HepG2 (cell line): ENCODE data around the gene STXBP4. TPM values are rescaled to one million over a fixed set of nuclear protein-coding genes. Genes with fewer than 3 reads are reported as not detected.

ENCODE experiments used
- ARID2 ChIP-seq: sonication (generic); formaldehyde crosslinking; IDR thresholded peaks from 2 replicates; pipeline ENCODE4 v1.8.1; 2022; ENCODE audit warnings: mild to moderate bottlenecking, missing genetic modification reagents, borderline replicate concordance
- BRCA1 ChIP-seq: sonication (generic); formaldehyde crosslinking; IDR thresholded peaks from 2 replicates; pipeline ENCODE4 v1.4.0; 2020; ENCODE audit warnings: missing genetic modification reagents
- CREB3 ChIP-seq: sonication (generic); formaldehyde crosslinking; IDR thresholded peaks from 2 replicates; pipeline ENCODE4 v1.5.0; 2020; ENCODE audit warnings: missing genetic modification reagents
- FOXA3 ChIP-seq: IDR thresholded peaks from 2 replicates; pipeline ENCODE4 v1.6.1; 2016; ENCODE audit warnings: missing genetic modification reagents, missing compliant biosample characterization
- IRF9 ChIP-seq: sonication (generic); formaldehyde crosslinking; IDR thresholded peaks from 2 replicates; pipeline ENCODE4 v1.8.0; 2022; ENCODE audit warnings: missing genetic modification reagents, mild to moderate bottlenecking, borderline replicate concordance
- KDM5B ChIP-seq: sonication (generic); formaldehyde crosslinking; IDR thresholded peaks from 2 replicates; pipeline ENCODE4 v1.4.0; 2020; ENCODE audit warnings: missing genetic modification reagents, mild to moderate bottlenecking, borderline replicate concordance
- KLF16 ChIP-seq, 2 experiments: sonication (generic) in 1 of 2; formaldehyde crosslinking in 1 of 2; IDR thresholded peaks; 2 replicates each; pipeline versions ENCODE4 v1.6.1 to v1.8.0; 2016 to 2023; ENCODE audit warnings: missing genetic modification reagents in 2 of 2, missing compliant biosample characterization in 1 of 2
- RAD51 ChIP-seq: fragments of 450-650 bp; IDR thresholded peaks from 2 replicates; pipeline ENCODE4 v1.6.1; 2016; ENCODE audit warnings: borderline replicate concordance
- SP1 ChIP-seq, 2 experiments: fragments of 450-650 bp in 1 of 2; sonication (generic) in 1 of 2; formaldehyde crosslinking in 1 of 2; IDR thresholded peaks; 2 replicates each; pipeline versions ENCODE4 v1.4.0 to v1.6.1; 2016 to 2020; ENCODE audit warnings: missing genetic modification reagents in 1 of 2
- TRIM24 ChIP-seq: sonication (generic); formaldehyde crosslinking; IDR thresholded peaks from 2 replicates; pipeline ENCODE4 v1.8.0; 2022; ENCODE audit warnings: mild to moderate bottlenecking, missing genetic modification reagents
- YEATS4 ChIP-seq: sonication (generic); formaldehyde crosslinking; IDR thresholded peaks from 2 replicates; pipeline ENCODE4 v1.4.0; 2020; ENCODE audit warnings: missing genetic modification reagents, borderline replicate concordance
- ZBTB21 ChIP-seq: sonication (generic); formaldehyde crosslinking; IDR thresholded peaks from 2 replicates; pipeline ENCODE4 v1.4.0; 2020; ENCODE audit warnings: missing genetic modification reagents
- ZBTB3 ChIP-seq: sonication (generic); formaldehyde crosslinking; IDR thresholded peaks from 2 replicates; pipeline ENCODE4 v1.4.0; 2020; ENCODE audit warnings: low read depth, mild to moderate bottlenecking, moderate library complexity, missing genetic modification reagents, borderline replicate concordance
- ZFP1 ChIP-seq: IDR thresholded peaks from 2 replicates; pipeline ENCODE4 v1.6.1; 2016
- ZFP36L1 ChIP-seq: sonication (generic); formaldehyde crosslinking; IDR thresholded peaks from 2 replicates; pipeline ENCODE4 v1.8.0; 2022; ENCODE audit warnings: mild to moderate bottlenecking, missing genetic modification reagents, moderate library complexity
- ZFX ChIP-seq: sonication (generic); formaldehyde crosslinking; IDR thresholded peaks from 2 replicates; pipeline ENCODE4 v1.4.0; 2020; ENCODE audit warnings: mild to moderate bottlenecking, low read depth, missing genetic modification reagents, moderate library complexity
- ZNF569 ChIP-seq: sonication (generic); formaldehyde crosslinking; IDR thresholded peaks from 2 replicates; pipeline ENCODE4 v1.5.0; 2020; ENCODE audit warnings: mild to moderate bottlenecking, missing genetic modification reagents, moderate library complexity, borderline replicate concordance
- ZNF607 ChIP-seq: sonication (generic); formaldehyde crosslinking; IDR thresholded peaks from 2 replicates; pipeline ENCODE4 v1.5.1; 2020; ENCODE audit warnings: missing genetic modification reagents, mild to moderate bottlenecking, borderline replicate concordance
- ZNF747 ChIP-seq: sonication (generic); formaldehyde crosslinking; IDR thresholded peaks from 2 replicates; pipeline ENCODE4 v1.8.1; 2023; ENCODE audit warnings: missing genetic modification reagents, mild to moderate bottlenecking, borderline replicate concordance
- polyA plus RNA-seq, 8 experiments: library from polyadenylated mRNA; depleted of rRNA in 3 of 8; stranded (reverse) in 7 of 8; unstranded in 1 of 8; fragments of >200 nt; fragmentation: Illumina TruSeq in 4 of 8; extraction: Trizol in 4 of 8; gene quantifications; 2 replicates each; pipeline versions ENCODE4 v1.2.1 to v1.2.3, GENCODE V29; 2011 to 2016; ENCODE audit warnings: low read depth in 4 of 8, missing spikeins in 1 of 8, mixed read lengths in 1 of 8; ENCODE audit not compliant: insufficient read depth in 1 of 8
- total RNA-seq, 5 experiments: library from RNA; depleted of rRNA; stranded (reverse); fragments of >200 nt; fragmentation: Illumina TruSeq; extraction: Trizol; gene quantifications; 2 replicates each; pipeline ENCODE4 v1.2.3, GENCODE V29; 2016; ENCODE audit warnings: low read depth in 1 of 5
- TF ChIP-seq, protein P1 (sequence below): sonication (generic); formaldehyde crosslinking; IDR thresholded peaks from 2 replicates; pipeline ENCODE4 v1.5.1; 2020; ENCODE audit warnings: mild to moderate bottlenecking, moderate library complexity, missing genetic modification reagents
- TF ChIP-seq, protein P2 (sequence below): sonication (generic); formaldehyde crosslinking; IDR thresholded peaks from 2 replicates; pipeline ENCODE4 v1.5.0; 2020; ENCODE audit warnings: missing genetic modification reagents
- TF ChIP-seq, protein P3 (sequence below): sonication (generic); formaldehyde crosslinking; IDR thresholded peaks from 2 replicates; pipeline ENCODE4 v1.4.0; 2020; ENCODE audit warnings: missing genetic modification reagents

Gene STXBP4
- total and polyA plus RNA-seq, 2 of the 13 experiments (the other 11 are each of a cell fraction or from before 2014, with no cell fraction given) = 8.5 to 36.1 TPM

DNA sequence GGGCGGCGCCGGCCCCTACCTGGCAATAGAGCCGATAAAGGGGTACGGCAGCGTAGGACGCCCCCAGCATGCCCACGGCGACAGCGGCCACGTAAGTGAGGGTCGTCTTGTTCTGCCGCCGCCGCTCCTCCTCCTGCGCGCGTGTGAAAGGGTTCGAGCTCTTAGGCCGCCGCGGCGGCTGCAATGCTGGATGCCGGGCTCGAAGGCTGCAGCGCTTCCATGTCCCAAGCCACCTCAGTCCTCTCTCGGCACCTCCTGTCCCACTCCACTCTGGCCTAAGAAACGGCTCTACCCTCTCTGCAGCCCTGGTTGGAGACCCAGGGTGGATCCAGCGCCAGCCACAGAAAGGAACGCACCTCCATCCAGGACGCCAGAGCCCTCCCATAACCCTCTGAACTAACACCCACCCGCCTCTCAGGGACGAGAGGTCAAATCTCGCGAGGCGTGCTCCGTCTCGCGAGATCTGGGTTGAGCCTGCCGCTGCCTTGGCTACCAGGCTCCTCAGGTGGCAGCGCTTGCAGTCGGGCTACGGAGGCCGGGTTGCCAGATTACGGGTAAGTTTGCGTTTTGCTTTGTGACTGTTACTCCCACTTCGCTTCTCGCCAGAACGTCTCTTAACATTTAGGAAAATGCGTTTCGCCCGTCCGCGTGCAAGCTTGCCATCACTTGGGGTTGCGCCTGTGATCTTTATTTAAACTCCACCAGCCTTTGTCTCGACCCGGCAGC, at the start of gene STXBP4, which contains the start of gene COX11 (continued):
- TF ChIP-seq YEATS4 (CRISPR knock-in tag) = peak; percentile 79
- peak; percentile 83 to 97; a peak in 2 of 4 replicates for TF ChIP-seq KLF16 (CRISPR knock-in tag; IDR thresholded peaks at IDR 0.05)
- no peak for TF ChIP-seq ZBTB21 (CRISPR knock-in tag)
- peak; percentile 39; the same call in 1 of the 2 replicates for TF ChIP-seq ZFP1 (CRISPR knock-in tag)
- TF ChIP-seq CREB3 (CRISPR knock-in tag) = no peak
- peak; percentile 78; the same call in 1 of the 2 replicates for TF ChIP-seq ZNF747 (CRISPR knock-in tag)
- TF ChIP-seq, protein P1, sequence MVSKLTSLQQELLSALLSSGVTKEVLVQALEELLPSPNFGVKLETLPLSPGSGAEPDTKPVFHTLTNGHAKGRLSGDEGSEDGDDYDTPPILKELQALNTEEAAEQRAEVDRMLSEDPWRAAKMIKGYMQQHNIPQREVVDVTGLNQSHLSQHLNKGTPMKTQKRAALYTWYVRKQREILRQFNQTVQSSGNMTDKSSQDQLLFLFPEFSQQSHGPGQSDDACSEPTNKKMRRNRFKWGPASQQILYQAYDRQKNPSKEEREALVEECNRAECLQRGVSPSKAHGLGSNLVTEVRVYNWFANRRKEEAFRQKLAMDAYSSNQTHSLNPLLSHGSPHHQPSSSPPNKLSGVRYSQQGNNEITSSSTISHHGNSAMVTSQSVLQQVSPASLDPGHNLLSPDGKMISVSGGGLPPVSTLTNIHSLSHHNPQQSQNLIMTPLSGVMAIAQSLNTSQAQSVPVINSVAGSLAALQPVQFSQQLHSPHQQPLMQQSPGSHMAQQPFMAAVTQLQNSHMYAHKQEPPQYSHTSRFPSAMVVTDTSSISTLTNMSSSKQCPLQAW (CRISPR knock-in tag) = peak; percentile 88
- TF ChIP-seq RAD51 = no peak
- no peak for TF ChIP-seq ZNF569 (CRISPR knock-in tag)
- TF ChIP-seq FOXA3 = peak; percentile 67; the same call in 1 of the 2 replicates
- TF ChIP-seq ZBTB3 (CRISPR knock-in tag) = no peak
- peak; percentile 82; the same call in 1 of the 2 replicates for TF ChIP-seq ZFP36L1 (CRISPR knock-in tag)
- peak; percentile 19; the same call in 1 of the 2 replicates for TF ChIP-seq BRCA1
- TF ChIP-seq TRIM24 (CRISPR knock-in tag) = no peak
- TF ChIP-seq KDM5B (CRISPR knock-in tag) = peak; percentile 80; the same call in 1 of the 2 replicates
- peak; percentile 72; the same call in 1 of the 2 replicates for TF ChIP-seq ZFX (CRISPR knock-in tag)
- TF ChIP-seq SP1 (IDR thresholded peaks at IDR 0.05) = peak; percentile 97
- TF ChIP-seq SP1 (CRISPR knock-in tag; IDR thresholded peaks at IDR 0.05) = peak; percentile 45; the same call in 1 of the 2 replicates
- TF ChIP-seq, protein P2, sequence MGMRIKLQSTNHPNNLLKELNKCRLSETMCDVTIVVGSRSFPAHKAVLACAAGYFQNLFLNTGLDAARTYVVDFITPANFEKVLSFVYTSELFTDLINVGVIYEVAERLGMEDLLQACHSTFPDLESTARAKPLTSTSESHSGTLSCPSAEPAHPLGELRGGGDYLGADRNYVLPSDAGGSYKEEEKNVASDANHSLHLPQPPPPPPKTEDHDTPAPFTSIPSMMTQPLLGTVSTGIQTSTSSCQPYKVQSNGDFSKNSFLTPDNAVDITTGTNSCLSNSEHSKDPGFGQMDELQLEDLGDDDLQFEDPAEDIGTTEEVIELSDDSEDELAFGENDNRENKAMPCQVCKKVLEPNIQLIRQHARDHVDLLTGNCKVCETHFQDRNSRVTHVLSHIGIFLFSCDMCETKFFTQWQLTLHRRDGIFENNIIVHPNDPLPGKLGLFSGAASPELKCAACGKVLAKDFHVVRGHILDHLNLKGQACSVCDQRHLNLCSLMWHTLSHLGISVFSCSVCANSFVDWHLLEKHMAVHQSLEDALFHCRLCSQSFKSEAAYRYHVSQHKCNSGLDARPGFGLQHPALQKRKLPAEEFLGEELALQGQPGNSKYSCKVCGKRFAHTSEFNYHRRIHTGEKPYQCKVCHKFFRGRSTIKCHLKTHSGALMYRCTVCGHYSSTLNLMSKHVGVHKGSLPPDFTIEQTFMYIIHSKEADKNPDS = 0 out of 2 replicates have a peak, but pooled peaks have one; percentile 27
- no peak for TF ChIP-seq IRF9 (CRISPR knock-in tag)
- TF ChIP-seq ZNF607 (CRISPR knock-in tag) = peak; percentile 91; the same call in 1 of the 2 replicates
- TF ChIP-seq, protein P3, sequence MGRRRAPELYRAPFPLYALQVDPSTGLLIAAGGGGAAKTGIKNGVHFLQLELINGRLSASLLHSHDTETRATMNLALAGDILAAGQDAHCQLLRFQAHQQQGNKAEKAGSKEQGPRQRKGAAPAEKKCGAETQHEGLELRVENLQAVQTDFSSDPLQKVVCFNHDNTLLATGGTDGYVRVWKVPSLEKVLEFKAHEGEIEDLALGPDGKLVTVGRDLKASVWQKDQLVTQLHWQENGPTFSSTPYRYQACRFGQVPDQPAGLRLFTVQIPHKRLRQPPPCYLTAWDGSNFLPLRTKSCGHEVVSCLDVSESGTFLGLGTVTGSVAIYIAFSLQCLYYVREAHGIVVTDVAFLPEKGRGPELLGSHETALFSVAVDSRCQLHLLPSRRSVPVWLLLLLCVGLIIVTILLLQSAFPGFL (CRISPR knock-in tag) = 0 out of 2 replicates have a peak, but pooled peaks have one; percentile 5
- TF ChIP-seq ARID2 (CRISPR knock-in tag) = peak; percentile 75; the same call in 1 of the 2 replicates
